HepG2 (cell line): ENCODE data around the gene LRBA. TPM values are rescaled to one million over a fixed set of nuclear protein-coding genes. Genes with fewer than 3 reads are reported as not detected.
A peak's percentile ranks its signal among the peaks of the same experiment; 100 is the strongest.

Source experiments
- ATAC-seq: fragments of 200-7000 bp; cut with Tn5 transposase; 3 replicates; pipeline ENCODE4 v1.9.1; 2020; ENCODE audit warnings: mild to moderate bottlenecking, moderate library complexity
- BruUV-seq: library from RNA; stranded (reverse); fragments of 400-500 nt; replicated peaks from 2 replicates; lab custom pipeline; 2021; lab: Mats Ljungman, UMichigan
- CTCF ChIA-PET: fragments of 300-600 bp; formaldehyde crosslinking; extraction: SDS; loops from one replicate; lab custom pipeline; 2021; ENCODE audit warnings: low total read pairs, inconsistent platforms, low intra/inter-chr PET ratio; lab: Yijun Ruan, JAX
- POLR2A ChIA-PET: fragments of 350-600 bp; sonication (Branson Sonifier 250); formaldehyde crosslinking; loops from one replicate; lab custom pipeline; 2020; ENCODE audit warnings: antibody characterized with exemption, inconsistent platforms; lab: Yijun Ruan, JAX
- DNase-seq: peaks from one replicate; pipeline ENCODE4 v3.0.0-alpha.2; 2015; ENCODE audit warnings: low spot score
- FAIRE-seq: peaks from 3 replicates; lab custom pipeline; 2011; peaks lifted over from hg19 to GRCh38; lab: Jason Lieb, UNC
- H2AFZ ChIP-seq: one replicate; pipeline ENCODE4 v1.6.1; 2011; ENCODE audit warnings: low read length, inconsistent platforms
- H3K27ac ChIP-seq: fragments of 300-600 bp; 3 replicates; pipeline ENCODE4 v1.8.0; 2011; ENCODE audit warnings: mixed run types, mild to moderate bottlenecking, mixed read lengths, low read length, inconsistent platforms; ENCODE audit not compliant: insufficient read depth; ENCODE audit errors: extremely low read length
- H3K27me3 ChIP-seq, 2 experiments: fragments of 200-600 bp in 1 of 2; 2 replicates in 1 of 2; 3 replicates in 1 of 2; pipeline versions ENCODE4 v1.6.0 to v1.8.0; 2011; ENCODE audit warnings: low read length in 2 of 2, mild to moderate bottlenecking in 2 of 2, moderate library complexity in 2 of 2, inconsistent platforms in 1 of 2; ENCODE audit not compliant: insufficient read depth in 2 of 2, control insufficient read depth in 1 of 2
- H3K36me3 ChIP-seq, 2 experiments: fragments of 200-600 bp in 1 of 2; replicated peaks in 1 of 2; 2 replicates in 1 of 2; 3 replicates in 1 of 2; pipeline versions ENCODE4 v1.5.1 to v1.8.0; 2011; ENCODE audit warnings: low read length in 2 of 2, inconsistent platforms in 1 of 2; ENCODE audit not compliant: insufficient read depth in 2 of 2, control insufficient read depth in 1 of 2
- H3K4me1 ChIP-seq: 2 replicates; pipeline ENCODE4 v1.5.1; 2012; ENCODE audit warnings: low read length, inconsistent platforms; ENCODE audit not compliant: insufficient read depth
- H3K4me2 ChIP-seq: 2 replicates; pipeline ENCODE4 v1.6.0; 2011; ENCODE audit warnings: low read depth, low read length, inconsistent platforms
- H3K4me3 ChIP-seq, 3 experiments: fragments of 200-600 bp in 1 of 3; sonication (generic), shearing (Covaris generic) in 1 of 3; replicated peaks in 1 of 3; 2 replicates each; pipeline ENCODE4 v1.5.1; 2011 to 2016; ENCODE audit warnings: low read length in 3 of 3, inconsistent platforms in 2 of 3, low read depth in 2 of 3, mild to moderate bottlenecking in 2 of 3, control low read depth in 1 of 3, mixed read lengths in 1 of 3; ENCODE audit not compliant: insufficient read depth in 1 of 3
- H3K79me2 ChIP-seq: one replicate; pipeline ENCODE4 v1.6.1; 2011; ENCODE audit warnings: low read length, inconsistent platforms; ENCODE audit not compliant: insufficient read depth
- H3K9ac ChIP-seq: 2 replicates; pipeline ENCODE4 v1.6.0; 2011; ENCODE audit warnings: mild to moderate bottlenecking, low read depth, low read length, inconsistent platforms; ENCODE audit not compliant: insufficient read depth
- H3K9me3 ChIP-seq: 2 replicates; pipeline ENCODE4 v1.5.1; 2012; ENCODE audit warnings: mild to moderate bottlenecking, low read length
- H4K20me1 ChIP-seq: 2 replicates; pipeline ENCODE4 v1.6.0; 2011; ENCODE audit warnings: inconsistent platforms, mild to moderate bottlenecking, low read length, moderate library complexity; ENCODE audit not compliant: insufficient read depth
- KMT2B ChIP-seq: IDR thresholded peaks from 2 replicates; pipeline ENCODE4 v1.6.1; 2016; ENCODE audit warnings: missing genetic modification reagents, missing compliant biosample characterization
- NR0B2 ChIP-seq: sonication (generic); formaldehyde crosslinking; IDR thresholded peaks from 2 replicates; pipeline ENCODE4 v1.4.0; 2020; ENCODE audit warnings: mild to moderate bottlenecking, missing genetic modification reagents
- SMYD3 ChIP-seq: sonication (generic); formaldehyde crosslinking; IDR thresholded peaks from 2 replicates; pipeline ENCODE4 v1.8.1; 2023; ENCODE audit warnings: mild to moderate bottlenecking, missing genetic modification reagents
- SRSF4 ChIP-seq: fragments of 200-400 bp; formaldehyde crosslinking; IDR thresholded peaks from one replicate; pipeline ENCODE4 v1.6.1; 2018; ENCODE audit warnings: mild to moderate bottlenecking, low read depth, low read length, moderate library complexity; ENCODE audit not compliant: poor library complexity, severe bottlenecking
- STAT5B ChIP-seq: sonication (generic); formaldehyde crosslinking; IDR thresholded peaks from 2 replicates; pipeline ENCODE4 v1.4.0; 2020; ENCODE audit warnings: missing genetic modification reagents
- ZC3H4 ChIP-seq: sonication (generic); formaldehyde crosslinking; IDR thresholded peaks from 2 replicates; pipeline ENCODE4 v1.4.0; 2020; ENCODE audit warnings: missing genetic modification reagents, borderline replicate concordance
- ZFP1 ChIP-seq: IDR thresholded peaks from 2 replicates; pipeline ENCODE4 v1.6.1; 2016
- ZNF317 ChIP-seq: sonication (generic); formaldehyde crosslinking; IDR thresholded peaks from 2 replicates; pipeline ENCODE4 v1.5.0; 2020; ENCODE audit warnings: mild to moderate bottlenecking, missing genetic modification reagents
- ZNF816 ChIP-seq: sonication (generic); formaldehyde crosslinking; IDR thresholded peaks from 2 replicates; pipeline ENCODE4 v1.8.0; 2022; ENCODE audit warnings: missing genetic modification reagents, mild to moderate bottlenecking, borderline replicate concordance
- WGBS: methylation state at CpG from one replicate; pipeline ENCODE4 v1.1.6; 2017; ENCODE audit warnings: low lambda C conversion rate; 5-methylcytosine and 5-hydroxymethylcytosine counted together
- in situ Hi-C: cut with HindIII; loops from 2 replicates; pipeline ENCODE4 v1.10.0; 2017; ENCODE audit warnings: low pct_unique_long_range_greater_than_20kb; ENCODE audit not compliant: extremely low pct_ligation_motif_present
- intact Hi-C: fragments of 100-400 bp; cut with micrococcal nuclease; formaldehyde crosslinking; loops from one replicate; pipeline ENCODE4 v1.10.0; 2022; ENCODE audit not compliant: unreplicated experiment
- polyA plus RNA-seq, 8 experiments: library from polyadenylated mRNA; depleted of rRNA in 3 of 8; stranded (reverse) in 7 of 8; unstranded in 1 of 8; fragments of >200 nt; fragmentation: Illumina TruSeq in 4 of 8; extraction: Trizol in 4 of 8; gene quantifications; 2 replicates each; pipeline versions ENCODE4 v1.2.1 to v1.2.3, GENCODE V29; 2011 to 2016; ENCODE audit warnings: low read depth in 4 of 8, missing spikeins in 1 of 8, mixed read lengths in 1 of 8; ENCODE audit not compliant: insufficient read depth in 1 of 8
- total RNA-seq, 5 experiments: library from RNA; depleted of rRNA; stranded (reverse); fragments of >200 nt; fragmentation: Illumina TruSeq; extraction: Trizol; gene quantifications; 2 replicates each; pipeline ENCODE4 v1.2.3, GENCODE V29; 2016; ENCODE audit warnings: low read depth in 1 of 5

The LRBA gene
- total and polyA plus RNA-seq, 2 of the 13 experiments (the other 11 are each of a cell fraction or from before 2014, with no cell fraction given): 21.0 to 37.2 TPM

GRCh38 chr4:150978738-150979575 is 36.1 kb downstream of the LRBA start:
- BruUV-seq: no TSS peak
- TF ChIP-seq ZNF816 (CRISPR knock-in tag) (no peak), NR0B2 (CRISPR knock-in tag) (no peak), ZNF317 (CRISPR knock-in tag) (0 out of 2 replicates have a peak, but pooled peaks have one; percentile 51), SRSF4 (no peak), ZC3H4 (CRISPR knock-in tag) (no peak), ZFP1 (no peak), SMYD3 (no peak), KMT2B (no peak), STAT5B (CRISPR knock-in tag) (no peak)
- ATAC-seq (no peak), DNase-seq (no peak), FAIRE-seq (no peak)
- 0 out of 5 replicates have a peak, but pooled peaks cover 0 to 3% of the 10 kb centered on the region in 2 experiments for H3K36me3 ChIP-seq
- H3K9ac ChIP-seq: no peak overlapping the region
- no peak overlapping the region for H3K27ac ChIP-seq
- no peak overlapping the region for H2AFZ ChIP-seq
- H3K4me2 ChIP-seq: no peak overlapping the region
- ChIA-PET CTCF (no interaction called here), POLR2A (no interaction called here)
- H3K4me1 ChIP-seq: peaks cover 29% of the 10 kb centered on the region
- peaks cover 22% of the 10 kb centered on the region for H3K79me2 ChIP-seq
- intact Hi-C loops (no loop called here), in situ Hi-C loops (no loop called here)
- H4K20me1 ChIP-seq: no peaks in the 10 kb centered on the region
- no peak overlapping the region for H3K4me3 ChIP-seq
- H3K9me3 ChIP-seq: no peaks in the 10 kb centered on the region
- H3K27me3 ChIP-seq: no peaks in the 10 kb centered on the region
- WGBS: 99% methylated on average over 3 of the region's 3 CpGs
